Mucosa of rectum (tissue), 2 donors: Measurements from ENCODE around the gene UGT1A7.
"Not testable (repeated sequence)": the region's sequence is repeated elsewhere in the genome, so short reads cannot be mapped to it uniquely, and the experiment has no call there.

Experiments
- H3K27ac ChIP-seq, 2 donors: one replicate each; pipeline ENCODE4 v1.7.0; 2013; ENCODE audit warnings: inconsistent platforms in 2 of 2, low read depth in 2 of 2, low read length in 2 of 2
- H3K27me3 ChIP-seq, 2 donors: one replicate each; pipeline ENCODE4 v1.7.0; 2013; ENCODE audit warnings: low read length in 2 of 2; ENCODE audit not compliant: control insufficient read depth in 2 of 2, insufficient read depth in 2 of 2
- H3K36me3 ChIP-seq, 2 donors: one replicate each; pipeline ENCODE4 v1.7.0; 2013; ENCODE audit warnings: low read length in 2 of 2; ENCODE audit not compliant: control insufficient read depth in 2 of 2, insufficient read depth in 2 of 2
- H3K4me1 ChIP-seq, 2 donors: one replicate each; pipeline ENCODE4 v1.7.0; 2013; ENCODE audit warnings: low read length in 2 of 2, mild to moderate bottlenecking in 1 of 2; ENCODE audit not compliant: control insufficient read depth in 2 of 2, insufficient read depth in 2 of 2
- H3K4me3 ChIP-seq, 2 donors: one replicate each; pipeline ENCODE4 v1.7.0; 2013; ENCODE audit warnings: low read length in 2 of 2
- H3K9ac ChIP-seq, 2 donors: one replicate each; pipeline ENCODE4 v1.7.0; 2013; ENCODE audit warnings: low read length in 2 of 2, low read depth in 1 of 2, mild to moderate bottlenecking in 1 of 2
- H3K9me3 ChIP-seq, 2 donors: one replicate each; pipeline ENCODE4 v1.7.0; 2013; ENCODE audit warnings: low read length in 2 of 2; ENCODE audit not compliant: control insufficient read depth in 2 of 2
- donor health status: healthy.
- donor health status: Normal muscosa, but diverticular disease.

UGT1A7 gene

DNA sequence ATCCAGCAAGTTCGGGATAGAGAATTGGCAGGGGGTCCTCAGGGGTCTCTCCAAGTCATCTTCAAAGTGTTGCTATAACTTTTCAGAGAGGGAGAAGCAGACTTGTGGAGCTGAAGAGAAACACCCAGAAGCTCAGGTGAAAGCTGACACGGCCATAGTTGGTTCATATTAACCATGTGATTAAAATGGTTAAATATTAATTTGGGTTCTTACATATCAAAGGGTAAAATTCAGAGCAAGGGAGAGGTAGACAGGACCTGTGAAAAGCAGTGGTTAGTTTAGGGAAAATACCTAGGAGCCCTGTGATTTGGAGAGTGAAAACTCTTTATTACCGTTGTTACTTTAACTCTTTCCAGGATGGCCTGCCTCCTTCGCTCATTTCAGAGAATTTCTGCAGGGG is 10.9 kb downstream of the UGT1A7 start, which contains the start of gene UGT1A6:
Gene UGT1A6, plus strand, starts transcription at position 243 of the 400 bp plus-strand sequence. Its CDS starts 115 bp downstream, at position 358.
- Histone ChIP-seq H3K9ac (peak within 1 kb of the TSS in 1 of 2 donors; percentile 14), H3K4me3 (peak within 1 kb of the TSS in 1 of 2 donors; percentile 9), H3K36me3 (no peaks in the 10 kb centered on the region), H3K9me3 (no peaks in the 10 kb centered on the region), H3K4me1 (peaks cover 27 to 28% of the 10 kb centered on the region in 2 donors), H3K27ac (peak within 1 kb of the TSS; percentile 63 to 70), H3K27me3 (no peaks in the 10 kb centered on the region)

GRCh38 chr2:233693963-233694362 is 12.3 kb downstream of the UGT1A7 start:
- peaks cover 24 to 27% of the 10 kb centered on the region in 2 donors for H3K4me1 ChIP-seq
- H3K27ac ChIP-seq, result no peak overlapping the region
- H3K27me3 ChIP-seq, result no peaks in the 10 kb centered on the region
- H3K9me3 ChIP-seq, result no peaks in the 10 kb centered on the region
- no peak overlapping the region for H3K9ac ChIP-seq
- H3K4me3 ChIP-seq, result no peak overlapping the region
- no peaks in the 10 kb centered on the region for H3K36me3 ChIP-seq

DNA sequence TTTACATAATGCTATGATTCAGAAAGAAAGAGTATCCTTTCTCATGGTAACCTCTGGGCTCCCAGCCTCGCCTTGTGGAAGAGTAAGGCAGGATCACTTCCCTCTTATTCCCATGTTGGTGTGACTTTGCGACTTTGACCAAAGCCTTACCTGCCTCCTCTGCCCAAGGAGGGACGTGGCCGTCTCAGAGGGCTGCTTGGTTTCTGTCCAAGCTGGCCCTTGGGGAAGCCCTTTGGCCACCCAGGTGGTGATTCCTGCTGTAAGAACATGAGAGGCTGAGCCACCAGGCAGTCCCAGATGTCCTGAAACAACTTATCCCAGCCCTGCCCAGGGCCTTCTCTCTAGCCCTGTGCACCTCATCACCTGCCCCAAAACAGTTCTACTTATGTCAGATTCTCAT is 17.0 kb downstream of the UGT1A7 start:
- no peaks in the 10 kb centered on the region for H3K9me3 ChIP-seq
- no peak overlapping the region for H3K9ac ChIP-seq
- H3K36me3 ChIP-seq, result no peaks in the 10 kb centered on the region
- peaks cover 0 to 1% of the 10 kb centered on the region in 2 donors for H3K4me1 ChIP-seq
- no peak overlapping the region for H3K27ac ChIP-seq
- H3K4me3 ChIP-seq, result no peak overlapping the region
- no peaks in the 10 kb centered on the region for H3K27me3 ChIP-seq

DNA sequence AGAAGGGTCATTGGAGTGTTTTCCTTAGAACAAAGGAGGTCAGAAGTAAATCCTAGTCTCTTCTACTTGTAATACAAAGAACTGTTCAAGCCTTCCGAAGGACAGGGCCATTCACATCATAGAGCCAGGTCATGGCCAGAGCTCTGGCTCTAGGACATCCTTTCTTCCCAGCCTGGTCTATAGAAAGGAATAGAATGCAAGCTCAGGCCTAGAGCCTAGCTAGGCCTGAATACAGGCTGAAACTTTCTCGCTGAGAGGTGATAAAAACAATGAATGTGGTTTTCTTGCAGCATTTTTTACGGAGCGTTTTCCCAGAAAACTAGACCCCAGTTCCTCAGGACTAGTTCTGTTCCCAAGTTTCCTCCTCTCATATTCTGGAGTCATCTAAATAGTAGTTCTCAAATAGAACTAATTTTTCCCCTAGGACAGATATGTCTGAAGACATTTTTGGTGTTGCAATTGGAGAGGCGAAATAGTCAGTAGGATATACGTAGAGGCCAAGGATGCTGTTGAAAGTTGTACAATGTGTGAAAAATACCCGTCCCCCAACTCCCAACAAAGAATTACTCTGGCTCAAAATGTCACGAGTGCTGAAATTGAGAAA is 17.8 kb downstream of the UGT1A7 start:
- Histone ChIP-seq H3K9me3 (no peaks in the 10 kb centered on the region), H3K4me3 (no peak overlapping the region), H3K9ac (no peak overlapping the region), H3K36me3 (no peaks in the 10 kb centered on the region), H3K27ac (no peak overlapping the region), H3K27me3 (no peaks in the 10 kb centered on the region), H3K4me1 (no peaks in the 10 kb centered on the region)

GRCh38 chr2:233700028-233700635 is 18.4 kb downstream of the UGT1A7 start:
- Histone ChIP-seq H3K27ac (no peak overlapping the region), H3K27me3 (no peaks in the 10 kb centered on the region), H3K9me3 (no peaks in the 10 kb centered on the region), H3K36me3 (no peaks in the 10 kb centered on the region), H3K4me3 (no peak overlapping the region), H3K9ac (no peak overlapping the region), H3K4me1 (no peaks in the 10 kb centered on the region)

GRCh38 chr2:233700842-233701241 is 19.1 kb downstream of the UGT1A7 start:
- H3K36me3 ChIP-seq, H3K9me3 ChIP-seq, H3K27me3 ChIP-seq, H3K4me1 ChIP-seq, H3K4me3 ChIP-seq, H3K9ac ChIP-seq, H3K27ac ChIP-seq: not testable (repeated sequence)

GRCh38 chr2:233702238-233702637 is 20.5 kb downstream of the UGT1A7 start:
- Histone ChIP-seq H3K4me1 (no peaks in the 10 kb centered on the region), H3K9ac (no peak overlapping the region), H3K27ac (no peak overlapping the region)

DNA sequence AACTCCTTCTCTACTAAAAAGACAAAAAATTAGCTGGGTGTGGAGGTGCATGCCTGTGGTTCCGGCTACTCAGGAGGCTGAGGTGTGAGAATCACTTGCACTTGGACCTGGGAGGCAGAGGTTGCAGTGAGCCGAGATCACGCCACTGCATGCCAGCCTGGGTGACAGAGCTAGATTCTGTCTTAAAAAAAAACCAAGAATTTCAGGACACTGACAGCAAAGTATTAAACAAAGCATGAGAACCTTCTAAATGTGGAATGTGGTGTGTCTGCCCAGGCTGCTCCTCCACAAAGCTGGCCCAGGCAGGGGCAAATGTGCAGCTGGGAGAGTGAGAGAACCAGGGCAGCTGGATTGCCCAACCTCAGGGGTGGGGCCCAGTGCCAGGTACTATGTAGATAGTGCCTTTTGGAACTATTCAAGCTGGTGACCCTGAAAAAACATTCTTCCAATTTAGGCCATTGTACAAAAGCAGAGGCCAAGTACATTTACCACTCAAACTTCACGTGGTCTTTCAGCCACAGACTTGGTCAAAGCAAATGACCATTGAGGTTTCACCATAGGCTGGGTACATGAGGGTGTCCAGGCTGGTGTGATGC is 24.3 kb downstream of the UGT1A7 start:
- no peaks in the 10 kb centered on the region for H3K4me1 ChIP-seq
- H3K4me3 ChIP-seq, result no peak overlapping the region
- H3K36me3 ChIP-seq, result no peaks in the 10 kb centered on the region
- H3K27me3 ChIP-seq, result no peaks in the 10 kb centered on the region
- no peak overlapping the region for H3K27ac ChIP-seq
- no peaks in the 10 kb centered on the region for H3K9me3 ChIP-seq
- no peak overlapping the region for H3K9ac ChIP-seq

More at GRCh38 chr2:233702238-233702637, 20.5 kb downstream of the UGT1A7 start:
- Histone ChIP-seq H3K9me3 (no peaks in the 10 kb centered on the region), H3K27me3 (no peaks in the 10 kb centered on the region), H3K36me3 (no peaks in the 10 kb centered on the region), H3K4me3 (no peak overlapping the region)

DNA sequence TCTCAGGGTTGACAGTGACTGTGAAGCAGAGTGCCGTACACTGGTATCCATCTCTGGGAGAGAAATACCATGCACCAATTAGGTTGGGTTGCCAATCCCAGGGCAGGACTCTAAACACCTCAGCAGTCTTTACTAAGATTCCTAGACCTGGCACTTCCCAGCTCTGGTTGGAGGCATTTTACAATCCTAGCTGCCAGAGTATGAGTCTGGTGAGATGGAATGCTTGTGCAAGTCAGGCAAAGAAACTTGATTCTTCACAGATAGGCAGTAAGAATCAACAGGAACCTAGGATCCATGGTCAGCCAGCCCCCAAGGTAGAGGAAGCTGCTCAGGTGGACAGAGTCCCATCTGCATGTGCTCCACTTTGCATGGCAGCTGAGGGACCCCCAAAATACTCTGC is 25.0 kb downstream of the UGT1A7 start:
- Histone ChIP-seq H3K27me3 (no peaks in the 10 kb centered on the region), H3K36me3 (no peaks in the 10 kb centered on the region), H3K9ac (no peak overlapping the region), H3K9me3 (no peaks in the 10 kb centered on the region), H3K4me1 (peaks cover 0 to 2% of the 10 kb centered on the region in 2 donors), H3K4me3 (no peak overlapping the region), H3K27ac (no peak overlapping the region)

DNA sequence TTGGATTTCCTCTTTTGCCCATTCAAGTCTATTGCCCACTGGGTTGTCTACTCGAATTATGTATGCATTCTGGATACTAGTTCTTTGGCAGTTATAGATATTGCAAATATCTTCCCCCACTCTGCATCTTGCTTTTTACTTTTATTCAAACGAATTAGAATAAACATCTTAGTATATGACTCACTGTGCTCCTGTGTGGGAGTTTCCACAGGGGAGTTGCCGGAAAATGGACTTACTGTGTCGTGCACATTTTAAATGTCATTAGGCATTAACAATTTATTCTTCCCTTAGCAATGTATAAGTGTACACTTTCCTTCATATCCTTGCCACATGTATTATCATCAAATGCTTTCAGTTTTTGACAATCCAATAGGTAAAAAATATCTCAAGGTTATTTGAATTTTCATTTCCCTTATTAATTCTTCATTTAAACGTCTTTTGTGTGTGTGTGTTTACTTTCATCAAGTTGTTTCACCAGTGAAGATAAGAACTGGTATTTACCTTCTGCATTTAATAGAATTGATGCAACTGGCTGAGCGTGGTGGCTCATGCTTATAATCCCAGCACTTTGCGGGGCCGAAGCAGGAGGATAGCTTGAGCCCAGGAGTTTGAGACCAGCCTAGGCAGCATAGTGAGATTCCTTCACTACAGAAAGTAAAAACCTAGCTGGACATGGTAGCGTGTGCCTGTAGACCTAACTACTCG is 26.4 kb downstream of the UGT1A7 start:
- H3K9me3 ChIP-seq, result no peaks in the 10 kb centered on the region
- no peak overlapping the region for H3K27ac ChIP-seq
- H3K36me3 ChIP-seq, result no peaks in the 10 kb centered on the region
- H3K9ac ChIP-seq, result no peak overlapping the region
- peaks cover 0 to 1% of the 10 kb centered on the region in 2 donors for H3K27me3 ChIP-seq
- peaks cover 0 to 2% of the 10 kb centered on the region in 2 donors for H3K4me1 ChIP-seq
- no peak overlapping the region for H3K4me3 ChIP-seq
